SW 1271 (cell line): ENCODE measurements around the gene RASD1.

Experiments
- DNase-seq, 2 experiments: peaks; one replicate each; lab custom pipeline; 2025; lab: John Stamatoyannopoulos, UW

RASD1 gene

DNA sequence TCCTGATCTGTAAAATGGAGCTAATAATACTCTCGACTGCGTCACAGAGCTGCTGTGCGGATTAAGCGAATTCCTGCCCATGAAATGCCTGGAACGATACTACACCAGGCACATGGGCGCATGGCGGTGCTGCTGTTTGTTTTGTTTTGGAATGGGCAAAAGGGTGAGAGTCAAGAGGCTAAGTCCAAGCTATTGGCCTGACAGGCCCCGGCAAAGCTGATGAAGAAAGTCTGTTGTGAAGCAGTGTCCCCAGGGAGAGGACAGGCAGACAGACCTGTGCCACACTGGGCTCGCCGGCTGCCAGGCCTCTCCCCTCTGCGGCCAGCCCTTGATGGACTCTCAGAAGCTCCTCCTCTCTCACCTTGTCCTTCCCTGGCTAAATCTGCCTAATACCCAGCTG, 31.3 kb upstream of the RASD1 start:
- DNase-seq, result no peak

DNA sequence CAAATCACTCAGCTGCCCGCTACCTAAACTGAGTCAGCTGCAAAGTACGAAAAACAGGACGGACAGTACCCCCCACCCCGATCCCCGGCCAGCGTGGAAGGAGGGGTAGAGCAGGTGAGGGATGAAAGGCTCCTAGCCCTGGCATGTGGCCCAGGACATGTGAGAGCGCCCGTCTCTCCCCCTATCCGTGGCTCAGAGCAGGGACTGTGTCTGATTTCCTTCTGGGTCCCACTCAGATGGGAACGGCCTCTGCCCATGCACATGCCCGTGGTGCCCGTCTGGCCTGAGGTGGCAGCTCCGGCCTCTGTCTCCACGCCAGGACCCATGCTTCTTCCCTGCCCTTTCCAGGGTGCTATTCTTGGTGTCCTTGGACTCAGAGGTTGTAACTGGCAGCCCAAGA, 30.2 kb upstream of the RASD1 start:
- no peak for DNase-seq

DNA sequence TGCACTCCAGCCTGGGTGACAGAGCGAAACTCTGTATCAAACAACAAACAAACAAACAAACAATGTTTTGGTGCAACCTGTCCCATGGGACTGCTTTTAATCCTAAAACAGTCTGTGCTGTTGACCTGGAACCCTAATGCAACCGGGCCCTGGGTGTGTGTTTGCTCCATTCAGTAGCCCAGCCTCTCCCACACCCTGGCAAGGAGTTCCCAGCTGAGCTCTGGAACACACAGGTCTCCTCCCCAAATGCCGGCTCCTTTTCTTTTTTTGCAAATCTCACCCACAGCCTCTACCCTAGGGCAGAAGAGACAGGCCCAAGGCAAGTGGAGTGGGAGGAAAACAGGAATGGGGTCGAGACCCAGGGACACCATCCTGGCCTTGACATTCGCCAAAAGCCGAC, 29.8 kb upstream of the RASD1 start:
- no peak for DNase-seq

DNA sequence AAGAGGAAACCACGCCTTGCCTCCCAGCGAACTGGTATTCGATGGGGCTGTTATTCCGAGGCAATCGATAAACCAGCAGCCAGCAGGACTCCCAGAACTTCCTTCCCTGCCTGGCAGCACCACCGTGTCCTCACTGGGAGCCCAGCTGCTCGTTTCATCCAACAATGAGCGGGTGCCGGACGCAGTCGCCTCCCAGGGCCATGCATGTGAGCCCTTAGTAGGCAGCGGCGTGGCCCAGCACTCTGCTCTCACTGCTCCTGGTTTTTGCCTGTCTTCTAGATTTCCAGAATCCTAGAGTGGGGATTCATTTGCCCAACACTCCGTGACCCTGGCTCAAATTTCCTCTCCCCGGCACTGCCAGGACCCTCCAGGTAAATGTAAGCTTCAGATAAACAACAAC, 29.1 kb upstream of the RASD1 start:
- no peak for DNase-seq

DNA sequence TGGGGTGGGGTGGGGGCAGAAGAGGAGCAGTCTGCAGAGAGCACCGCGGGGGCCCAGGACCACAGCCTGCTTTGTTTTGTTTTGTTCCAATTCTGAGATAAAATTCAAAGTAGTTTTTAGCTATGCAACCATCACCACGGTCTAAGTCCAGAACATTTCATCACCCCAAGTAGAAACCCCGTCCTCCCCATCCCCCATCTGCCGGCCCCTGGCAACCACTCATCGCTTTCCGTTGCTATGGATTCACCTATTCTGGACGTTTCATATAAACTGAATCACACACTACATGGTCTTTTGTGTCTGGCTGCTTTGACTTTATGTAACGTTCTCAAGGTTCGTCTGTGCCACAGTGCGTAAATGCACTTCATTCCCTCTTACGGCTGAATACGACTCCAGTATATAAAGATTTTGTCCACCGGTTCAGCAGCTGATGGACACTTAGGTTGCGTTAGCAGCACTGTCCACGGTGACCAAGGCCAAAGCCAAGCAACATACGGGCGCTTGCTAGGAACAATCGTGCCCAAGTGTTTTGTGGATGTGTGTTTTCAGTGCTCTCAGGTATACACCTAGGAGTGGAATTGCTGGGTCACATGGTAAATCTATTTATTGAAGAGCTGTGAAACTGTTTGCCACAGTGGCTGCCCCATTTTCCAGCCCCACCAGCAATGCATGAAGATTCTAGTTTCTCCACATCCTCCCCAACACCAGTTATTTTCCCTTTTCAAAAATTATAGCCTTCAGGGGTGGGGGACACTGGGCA, 27.7 kb upstream of the RASD1 start:
- DNase-seq, result no peak

DNA sequence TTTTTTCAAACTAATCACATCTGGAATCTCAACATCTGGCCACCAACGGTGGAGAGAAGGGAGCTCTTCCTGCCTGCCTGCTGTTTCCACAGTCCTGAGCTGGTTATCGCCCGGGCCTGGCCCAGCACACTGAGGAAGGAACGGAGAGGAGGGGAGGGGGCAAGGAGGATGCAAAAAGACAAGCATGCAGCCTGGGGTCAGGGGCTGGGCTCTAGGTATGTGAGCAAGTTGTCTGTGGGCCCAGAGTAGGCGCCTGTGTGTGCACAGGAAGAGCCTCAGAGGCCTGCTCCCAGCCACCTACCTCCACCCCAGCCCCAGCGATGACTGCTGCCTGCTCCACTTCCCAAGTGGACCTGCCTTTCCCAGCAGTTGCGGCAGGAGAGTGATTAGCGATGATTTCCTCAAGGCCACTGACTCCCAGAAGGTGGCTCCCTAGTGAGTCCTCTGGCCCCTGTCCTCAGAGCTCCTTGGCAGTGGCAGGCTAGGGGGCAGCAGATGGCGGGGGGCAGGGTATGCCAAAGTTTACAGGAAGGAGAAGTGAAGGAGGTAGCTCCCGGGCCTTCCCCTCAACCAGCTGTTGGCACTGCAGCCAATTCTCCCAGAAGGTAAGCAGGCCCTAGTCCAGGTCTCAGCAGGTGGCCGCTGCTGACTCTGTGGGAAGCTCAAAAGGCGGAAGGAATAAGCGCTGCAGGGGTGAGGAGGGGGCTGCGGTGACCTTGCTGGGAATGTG, 27.0 kb upstream of the RASD1 start:
- no peak for DNase-seq

DNA sequence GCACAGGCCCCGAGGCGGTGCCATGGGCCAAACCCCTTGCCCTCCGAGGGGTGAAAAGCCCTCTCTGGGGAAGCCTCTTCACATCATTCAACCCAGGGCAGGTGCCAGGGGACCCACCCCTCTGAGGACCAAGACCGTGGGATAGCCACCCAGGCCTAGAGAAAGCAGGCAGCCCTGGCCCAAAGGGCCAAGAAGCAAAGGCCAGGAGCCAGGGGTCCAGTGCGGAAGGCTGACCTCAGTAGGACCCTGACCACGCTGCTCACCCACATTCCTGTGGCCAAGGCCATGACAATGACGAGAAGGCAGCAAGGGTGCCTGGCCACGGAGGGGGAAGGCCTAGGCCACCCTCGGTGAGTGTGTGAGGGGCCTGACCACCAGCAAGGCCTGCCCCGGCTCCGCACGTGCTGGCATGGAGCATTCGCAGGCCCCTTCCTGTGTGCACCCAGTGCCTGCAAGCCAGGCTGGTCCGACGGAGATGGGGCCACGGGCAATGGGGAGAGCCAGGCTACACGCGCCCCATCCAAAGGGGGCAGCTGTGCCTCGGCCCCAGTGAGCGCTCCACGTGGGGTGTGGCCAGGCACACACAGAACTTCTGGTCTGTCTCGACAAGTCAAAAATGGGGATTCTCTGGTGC, 24.5 kb upstream of the RASD1 start:
- no peak for DNase-seq

DNA sequence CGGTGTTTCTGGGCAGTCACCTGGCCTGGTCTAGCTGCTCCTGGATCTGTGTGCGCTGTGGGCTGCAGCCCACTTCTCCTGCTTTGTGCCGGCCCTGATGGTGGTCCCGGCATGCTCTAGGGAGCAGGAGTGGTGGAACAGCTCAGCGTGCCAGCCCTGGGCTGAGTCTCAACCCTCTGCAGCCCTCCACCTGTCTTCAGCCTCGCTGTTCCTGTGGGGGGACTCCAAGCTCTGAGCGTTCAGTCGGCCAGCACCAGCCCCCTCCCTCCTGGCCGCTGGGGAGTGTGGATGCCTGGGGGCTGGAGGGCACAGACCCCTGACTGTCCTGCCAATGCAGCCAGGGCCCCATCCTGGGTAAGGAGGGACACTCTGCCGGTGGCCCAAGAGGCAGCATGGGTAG, 23.7 kb upstream of the RASD1 start:
- no peak for DNase-seq

DNA sequence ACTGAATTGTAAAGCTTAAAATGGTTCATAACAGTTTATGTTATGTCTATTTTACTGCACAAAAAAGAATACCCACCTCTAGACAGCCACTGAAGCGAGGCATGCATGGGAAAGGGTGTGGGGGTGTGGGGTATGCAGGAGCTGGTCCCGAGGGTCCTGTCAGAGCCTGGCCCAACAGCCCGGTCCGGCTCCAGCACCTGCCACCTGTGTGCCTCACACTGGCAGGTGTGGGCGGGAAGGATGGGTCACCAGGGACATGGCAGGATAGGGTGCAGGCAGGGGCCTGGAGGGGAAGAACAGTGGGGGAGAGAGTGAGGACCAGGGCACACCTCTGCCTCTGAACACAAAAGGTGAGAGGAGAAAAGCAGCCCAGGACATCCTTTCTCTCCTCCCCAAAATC, 22.8 kb upstream of the RASD1 start:
- no peak for DNase-seq

DNA sequence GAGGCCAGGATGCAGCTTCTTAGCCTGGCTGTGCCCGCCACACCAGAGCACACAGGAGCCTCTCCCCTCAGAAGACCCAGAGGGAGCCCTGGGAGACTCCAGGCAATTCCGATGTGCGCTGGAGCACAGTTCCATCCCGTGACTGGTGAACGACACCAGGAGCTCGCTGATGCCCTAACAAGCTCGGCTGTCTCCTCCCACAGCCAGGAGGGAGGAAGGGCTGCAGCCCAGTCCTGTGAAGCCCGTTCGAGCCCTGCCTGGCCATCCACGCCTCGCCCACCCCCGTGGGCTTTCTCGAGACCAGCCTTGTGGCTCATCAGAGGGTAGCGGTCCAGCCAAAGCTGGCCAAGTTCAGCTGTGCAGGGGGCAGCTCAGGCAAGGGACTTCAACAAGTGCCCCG, 21.8 kb upstream of the RASD1 start:
- no peak for DNase-seq

DNA sequence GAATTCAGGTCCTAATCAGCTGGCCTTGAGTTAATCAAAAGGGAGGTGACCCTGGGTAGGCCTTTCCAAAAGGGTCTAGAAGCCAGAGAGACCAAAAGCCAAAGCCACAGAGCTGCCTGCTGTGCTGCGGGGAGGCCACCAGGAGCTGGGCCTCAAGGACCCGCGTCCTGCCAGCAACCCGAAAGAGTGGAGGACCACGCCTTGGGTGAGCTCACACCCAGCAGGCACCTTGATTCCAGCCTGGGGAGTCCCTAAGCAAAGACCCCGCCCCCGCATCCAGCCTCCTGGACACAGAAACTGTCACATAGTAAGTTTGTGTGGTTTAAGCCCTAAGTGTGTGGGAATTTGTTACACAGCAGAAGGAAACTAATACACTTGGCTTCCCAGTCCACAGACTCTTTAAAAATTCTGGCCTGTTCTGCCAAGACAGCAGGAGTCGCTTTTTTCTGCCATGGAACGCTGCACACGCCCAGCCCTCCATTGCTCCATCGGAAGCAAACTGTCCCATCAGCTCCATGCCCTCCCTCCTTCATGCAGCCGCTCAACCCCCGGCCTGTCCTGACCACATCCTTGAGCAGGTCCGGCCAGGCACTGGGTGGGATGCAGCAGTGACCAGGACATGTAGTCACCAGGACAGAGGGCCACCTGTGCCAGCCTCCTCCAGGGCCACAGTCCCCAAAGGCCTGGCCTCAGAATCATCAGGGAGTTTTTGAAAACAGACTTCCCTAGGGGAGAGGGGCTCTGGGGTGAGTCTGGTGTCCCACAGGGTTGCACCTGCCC, 20.9 kb upstream of the RASD1 start:
- DNase-seq, result no peak

DNA sequence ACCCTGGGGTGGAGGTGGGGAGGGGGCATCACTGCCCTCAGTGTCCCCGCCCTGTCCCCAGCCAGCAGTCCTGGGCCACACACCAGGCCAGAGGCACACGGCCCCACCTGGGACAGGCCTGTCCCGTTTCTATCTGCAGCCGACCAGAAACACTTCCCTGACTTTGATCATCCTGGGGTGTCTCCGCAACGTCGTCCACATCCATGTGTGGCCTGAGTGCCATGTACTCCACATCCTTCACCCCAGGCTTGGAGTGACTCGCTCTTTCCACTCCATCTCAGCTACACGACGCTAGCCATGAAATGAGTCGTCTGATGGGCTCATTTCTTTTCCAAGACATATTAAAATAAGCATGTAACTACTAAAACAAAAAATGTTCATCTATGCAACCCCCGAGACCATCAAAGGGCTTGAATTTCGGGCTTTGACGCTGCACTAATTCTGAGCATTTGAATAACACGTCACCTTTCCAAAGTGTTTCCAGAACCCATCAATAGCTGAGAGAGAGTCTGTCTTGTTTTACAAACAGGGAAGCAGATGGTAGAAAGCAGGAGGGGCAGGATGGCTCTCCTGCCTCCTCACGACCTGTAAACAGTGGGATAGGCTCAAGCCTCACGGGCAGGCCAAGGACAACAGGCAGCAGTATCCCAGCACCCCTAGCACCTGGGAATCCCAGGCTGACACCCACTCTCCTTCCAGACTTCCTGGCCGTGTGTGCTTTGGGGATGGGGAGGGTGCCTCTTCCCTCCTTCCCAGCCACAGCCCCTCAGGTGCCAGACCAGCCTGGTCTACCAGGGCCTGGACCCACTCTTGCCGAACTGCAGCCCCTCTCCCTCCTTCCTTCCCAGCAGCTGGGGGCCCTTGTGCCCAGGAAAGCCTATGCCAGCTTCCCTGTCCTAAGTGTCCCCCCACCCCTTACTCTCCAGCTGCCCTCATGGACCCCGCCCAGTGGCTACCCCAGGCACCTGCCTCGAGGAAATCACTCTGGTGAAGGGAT, 20.0 kb upstream of the RASD1 start:
- no peak for DNase-seq

DNA sequence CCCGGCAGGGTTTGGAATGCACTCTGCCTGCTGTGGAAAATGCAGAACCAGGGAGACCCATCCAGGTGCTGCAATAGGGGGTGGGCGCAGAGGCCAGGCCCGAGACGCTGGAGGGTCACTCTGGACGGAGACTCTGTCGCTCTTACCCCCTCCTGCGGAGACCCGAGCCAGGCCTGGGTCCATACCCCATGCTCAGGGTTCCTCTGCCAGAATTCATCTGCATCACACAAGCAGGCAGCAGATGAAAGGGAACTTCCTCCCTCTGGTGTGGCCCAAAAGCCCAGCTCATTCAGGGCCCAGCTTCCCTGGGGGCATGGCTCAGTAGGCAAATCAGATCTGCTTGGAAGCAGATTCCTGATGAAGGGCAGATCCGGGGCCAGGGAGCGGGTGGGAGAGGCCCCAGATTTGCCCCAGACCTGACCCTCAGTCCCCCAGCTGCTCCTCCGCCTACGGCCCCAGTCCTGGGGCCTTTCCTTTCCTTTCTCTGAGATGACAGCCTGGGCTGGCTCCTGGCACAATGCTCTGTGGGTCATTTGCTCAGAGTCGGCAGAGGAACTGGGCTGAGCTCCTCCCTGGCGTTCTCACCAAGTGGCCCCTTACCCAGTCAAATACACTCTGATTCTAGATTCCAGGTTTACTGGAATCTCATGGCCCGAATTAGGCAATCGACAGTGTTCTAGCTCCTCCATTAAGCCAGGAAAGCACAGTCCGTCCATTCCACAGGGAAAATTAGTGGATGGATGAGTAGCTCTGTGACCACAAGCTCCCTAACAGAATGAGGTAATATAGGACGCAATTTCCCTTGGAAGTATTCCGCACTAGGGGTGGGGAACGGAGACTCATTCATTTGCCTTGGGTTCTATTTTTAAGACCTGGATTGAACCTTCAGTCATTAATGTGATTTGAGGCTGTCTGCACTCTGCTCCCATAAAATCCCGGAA, 19.1 kb upstream of the RASD1 start:
- no peak for DNase-seq

DNA sequence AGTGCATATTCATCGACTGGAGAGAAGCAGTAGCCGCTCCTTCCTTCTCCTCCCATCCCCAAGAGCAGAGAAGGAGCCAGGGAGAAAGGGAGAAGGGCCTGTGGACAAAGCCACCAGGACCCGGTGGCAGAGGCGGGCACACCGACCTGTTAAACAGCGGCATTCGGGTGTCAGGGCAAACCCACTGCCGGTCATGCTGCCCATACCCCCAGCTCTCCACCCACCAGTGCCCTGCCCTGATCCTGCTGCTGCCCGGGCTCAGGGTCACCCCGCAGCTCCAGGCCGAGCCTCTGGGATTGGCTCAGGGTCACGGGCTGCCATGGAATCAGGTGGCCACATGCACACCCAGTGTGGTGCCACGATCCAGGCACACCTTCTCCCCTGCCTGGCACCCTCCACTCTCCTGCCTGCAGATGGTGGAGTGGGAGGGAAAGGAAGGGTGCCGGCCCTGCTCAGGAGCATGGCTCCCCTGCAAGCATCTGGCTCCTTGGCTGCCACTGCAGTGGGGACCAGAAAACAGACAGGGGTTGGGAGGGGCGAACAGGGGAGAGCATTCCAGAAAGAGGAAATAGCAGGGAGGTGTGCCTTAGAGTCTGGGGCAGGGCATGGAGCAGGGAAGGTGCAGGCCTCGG, 18.3 kb upstream of the RASD1 start:
- no peak for DNase-seq

DNA sequence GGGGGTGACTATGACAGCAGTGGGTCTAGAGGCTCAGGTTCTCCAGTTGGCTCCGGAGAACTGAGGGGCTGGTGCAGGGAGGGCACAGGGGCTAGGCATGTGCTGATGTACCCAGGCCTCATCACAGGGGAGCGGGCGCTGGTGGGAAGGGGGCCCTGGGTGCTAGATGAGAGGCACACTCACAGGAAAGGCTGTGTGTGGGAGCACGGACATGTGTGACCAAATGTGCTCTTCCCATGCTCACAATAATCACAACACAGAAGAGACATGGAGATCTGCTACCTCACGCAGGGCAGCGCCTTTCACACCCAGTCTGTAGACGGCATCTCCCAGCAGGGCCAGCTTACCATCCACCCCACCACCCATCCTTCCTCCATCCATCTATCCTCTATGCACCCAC, 17.4 kb upstream of the RASD1 start:
- DNase-seq, result no peak

DNA sequence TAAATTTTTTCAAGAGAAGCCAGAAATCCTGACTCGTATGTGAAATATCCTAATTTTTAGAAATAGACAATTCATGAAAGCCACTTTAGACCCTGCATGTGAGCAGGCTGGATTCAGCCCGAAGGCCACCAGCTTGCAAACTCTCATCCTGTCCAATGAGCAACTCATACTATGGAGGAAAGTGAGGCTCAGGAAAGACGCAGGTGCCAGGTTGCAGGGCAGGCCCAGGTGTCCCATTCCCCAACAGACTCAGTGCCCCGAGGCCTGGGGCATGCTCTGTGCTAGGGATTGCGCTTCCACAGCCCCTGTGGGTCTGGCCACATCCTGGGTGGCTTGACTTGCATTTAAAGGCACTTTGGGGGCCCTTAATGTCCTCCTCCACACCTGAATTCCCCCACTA, 16.7 kb upstream of the RASD1 start:
- no peak for DNase-seq

DNA sequence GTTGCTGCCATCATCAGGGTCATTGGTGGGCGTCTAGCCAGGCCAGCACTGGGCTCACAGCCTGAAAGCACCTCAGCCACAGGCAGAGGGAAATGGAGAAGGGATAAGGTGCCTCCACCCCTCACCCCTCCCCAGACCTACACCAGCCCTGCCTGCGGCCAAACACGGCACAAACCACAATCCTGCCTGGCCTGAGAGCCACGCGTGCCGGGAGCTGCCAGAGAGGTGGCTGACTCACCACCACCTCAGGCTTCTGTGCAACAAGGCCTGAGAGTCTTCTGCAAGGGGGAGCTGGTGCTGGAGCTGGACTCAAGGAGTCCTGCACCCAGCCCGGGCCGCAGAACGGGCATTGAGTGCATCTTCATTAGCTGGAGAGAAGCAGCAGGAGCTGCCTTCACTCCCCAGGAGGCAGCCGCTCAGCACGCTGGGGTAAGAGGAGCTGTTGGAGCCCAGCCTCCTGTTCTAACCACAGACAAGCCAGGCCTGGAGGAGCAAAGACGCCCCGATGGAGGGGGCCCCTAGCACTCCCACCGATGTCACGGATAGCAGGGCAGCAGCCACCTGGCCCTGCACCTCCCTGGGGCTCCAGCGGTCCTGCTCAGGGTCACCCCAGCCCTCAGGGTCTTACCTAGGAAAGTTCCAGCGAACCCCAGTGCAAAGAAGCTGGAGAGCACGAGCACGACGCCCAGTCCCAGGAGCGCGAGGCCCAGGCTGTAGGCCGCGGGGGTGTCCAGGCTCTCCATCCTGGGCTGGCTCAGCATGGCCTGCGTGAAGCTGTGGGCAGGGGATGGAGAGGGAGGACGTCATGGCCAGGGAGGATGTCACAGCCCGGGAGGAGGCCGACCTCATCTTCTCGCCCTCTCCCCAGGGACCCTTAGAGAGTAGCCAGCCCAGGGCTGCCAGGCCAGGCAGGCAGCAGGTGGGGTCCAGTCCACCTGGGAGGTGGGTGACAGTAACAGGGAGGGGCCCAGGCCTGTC, 16.0 kb upstream of the RASD1 start:
- DNase-seq, result no peak

DNA sequence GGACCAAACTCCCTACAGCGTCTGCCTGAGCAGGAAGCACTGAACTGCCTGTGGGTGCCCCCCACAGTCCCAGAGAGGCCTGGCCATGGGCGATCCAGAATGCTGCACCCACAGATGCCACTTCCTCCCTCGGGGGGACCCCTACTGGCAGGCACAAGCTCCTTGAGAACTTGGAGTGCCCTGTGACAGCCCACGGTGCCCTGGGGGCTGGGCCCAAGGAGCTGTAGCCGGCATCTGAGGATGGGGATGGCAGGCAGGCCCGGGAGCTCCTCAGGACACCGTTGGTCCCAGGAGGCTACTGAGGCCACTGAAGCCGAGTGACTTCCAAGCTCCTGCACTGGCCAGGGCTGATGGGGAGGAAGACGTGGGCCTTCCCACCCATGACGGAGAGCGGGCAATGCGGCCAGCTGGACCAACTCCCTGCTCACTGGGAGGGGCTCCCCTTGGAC, 15.1 kb upstream of the RASD1 start:
- no peak for DNase-seq
